Transverse colon (tissue), 4 donors: ENCODE results near the gene AKIRIN2.

ENCODE experiments used
- CTCF ChIP-seq, 5 experiments: fragments of 200-600 bp in 3 of 5; fragments of 450-650 bp in 2 of 5; sonication (generic) in 3 of 5; IDR thresholded peaks; 1 replicate in 2 of 5; 2 replicates in 3 of 5; pipeline ENCODE4 v1.5.1; 2016 to 2017; ENCODE audit warnings: antibody characterized with exemption in 5 of 5, inconsistent platforms in 3 of 5, mild to moderate bottlenecking in 2 of 5, moderate library complexity in 1 of 5
- EP300 ChIP-seq: sonication (generic); formaldehyde crosslinking; IDR thresholded peaks from one replicate; pipeline ENCODE4 v1.6.1; 2017; ENCODE audit warnings: antibody characterized with exemption, low read depth
- POLR2A ChIP-seq: fragments of 450-650 bp; IDR thresholded peaks from one replicate; pipeline ENCODE4 v1.6.1; 2016; ENCODE audit warnings: antibody characterized with exemption, mild to moderate bottlenecking, moderate library complexity
- POLR2AphosphoS5 ChIP-seq, 3 donors: sonication (generic); formaldehyde crosslinking; IDR thresholded peaks; one replicate each; pipeline ENCODE4 v1.6.1; 2016; ENCODE audit warnings: antibody characterized with exemption in 3 of 3

- no peak for TF ChIP-seq EP300
- TF ChIP-seq CTCF (IDR thresholded peaks at IDR 0.05), result no peak
- TF ChIP-seq POLR2AphosphoS5 (IDR thresholded peaks at IDR 0.05), result no peak
- no peak for TF ChIP-seq POLR2A
Measured at GRCh38 chr6:87641065-87641692, 60.9 kb downstream of the AKIRIN2 start.
